Hair follicle dermal papilla cell (primary cell): ENCODE measurements around the gene EEIG2. TPM values are rescaled to one million over a fixed set of nuclear protein-coding genes. Genes with fewer than 3 reads are reported as not detected.

Experiments
- total RNA-seq: library from RNA; depleted of rRNA; stranded (reverse); fragments of >200 nt; gene quantifications from 2 replicates; pipeline ENCODE4 v1.2.3, GENCODE V29; 2012

The EEIG2 gene
- 22.0 and 23.2 TPM in 2 replicates for total RNA-seq

GRCh38 chr1:108559215-108560186, at the start of gene EEIG2:
TSS of gene EEIG2 (plus strand) at chr1:108560100. CDS start at chr1:108560429, 329 bp downstream.

Other genes starting within 250 kb of the EEIG2 start
- gene NBPF6, start 109.8 kb upstream of the EEIG2 start, total RNA-seq, result not detected in 2 replicates
- 4.5 and 4.6 TPM in 2 replicates for gene HENMT1, start 101.0 kb downstream of the EEIG2 start, total RNA-seq
- gene PRPF38B, start 132.2 kb downstream of the EEIG2 start, total RNA-seq, result 16.0 and 17.7 TPM in 2 replicates
- not detected in 2 replicates for gene FNDC7, start 152.8 kb downstream of the EEIG2 start, total RNA-seq
- gene STXBP3, start 186.6 kb downstream of the EEIG2 start, total RNA-seq, result 41.7 and 62.1 TPM in 2 replicates